ENCODE data around the gene NR5A2. TPM values are rescaled to one million over a fixed set of nuclear protein-coding genes. Genes with fewer than 3 reads are reported as not detected.

The NR5A2 gene
- total and polyA plus RNA-seq, 4 donors: 2.0 to 10.3 (median 4.1) TPM; not detected in 1

DNA sequence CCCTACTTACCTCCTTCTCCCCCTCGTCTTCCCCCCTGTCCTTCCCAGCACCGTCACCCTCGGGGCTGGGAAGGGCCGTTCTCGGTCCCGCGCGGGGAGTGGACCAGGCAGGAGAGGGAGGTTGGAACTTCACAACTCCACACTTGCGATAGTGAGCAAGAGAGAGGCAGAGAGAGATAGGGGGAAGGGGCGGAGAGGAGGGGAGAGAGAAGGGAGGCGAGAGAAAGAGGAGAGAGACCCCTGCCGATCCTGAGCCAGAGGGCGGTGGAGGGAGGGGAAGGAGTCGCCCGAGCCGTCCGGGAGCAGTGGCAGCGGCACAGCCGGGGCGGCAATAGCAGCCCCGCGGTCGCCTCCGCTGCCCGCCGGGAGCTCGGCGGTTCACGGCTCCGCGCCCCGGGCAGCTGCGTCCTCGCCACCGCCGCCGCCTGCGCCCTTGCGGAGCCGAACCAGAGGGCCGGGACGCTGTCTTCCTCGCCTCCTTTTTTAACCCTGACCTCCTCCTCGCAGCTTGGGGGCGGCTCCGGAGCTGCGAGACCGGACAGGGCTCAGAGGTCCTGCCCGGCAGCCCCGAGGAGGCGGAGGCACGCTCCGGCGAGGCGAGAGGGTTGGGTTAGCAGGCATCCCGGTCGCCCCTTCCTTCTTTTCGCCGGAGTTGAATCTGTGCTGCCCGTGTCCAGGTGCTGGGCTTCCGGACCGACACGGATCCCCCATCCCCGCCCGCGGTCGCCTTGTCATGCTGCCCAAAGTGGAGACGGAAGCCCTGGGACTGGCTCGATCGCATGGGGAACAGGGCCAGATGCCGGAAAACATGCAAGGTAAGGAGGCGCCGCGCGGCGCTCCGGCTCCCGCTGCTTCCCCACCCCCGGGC is 11.7 kb downstream of the NR5A2 start:
- intact Hi-C loops (cut with DNase I): no loop called here
- DNase-seq (peak in 1 of 2 donors; percentile 77), ATAC-seq (ENCODE audit: low FRiP score) (no peak)
- Histone ChIP-seq H3K36me3 (ENCODE audit: control insufficient read depth in 1 of 2, insufficient read depth in 2 of 2, low read length in 1 of 2) (no peaks in the 10 kb centered on the region), H3K4me3 (ENCODE audit: low read length in 2 of 2) (peak overlapping the region; percentile 6 to 25), H3K27me3 (ENCODE audit: control insufficient read depth in 1 of 2, insufficient read depth in 2 of 2, low read length in 1 of 2) (peaks cover 0 to 2% of the 10 kb centered on the region in 2 donors), H3K9me3 (ENCODE audit: control insufficient read depth, low read length) (no peaks in the 10 kb centered on the region), H3K27ac (ENCODE audit: low read depth in 1 of 2, low read length in 2 of 2) (no peak overlapping the region), H3K4me1 (ENCODE audit: control insufficient read depth in 1 of 2, insufficient read depth in 2 of 2, low read length in 2 of 2) (no peaks in the 10 kb centered on the region)
- 0 to 1% methylated on average over 53 to 79 of the region's 79 CpGs for WGBS, 2 donors

DNA sequence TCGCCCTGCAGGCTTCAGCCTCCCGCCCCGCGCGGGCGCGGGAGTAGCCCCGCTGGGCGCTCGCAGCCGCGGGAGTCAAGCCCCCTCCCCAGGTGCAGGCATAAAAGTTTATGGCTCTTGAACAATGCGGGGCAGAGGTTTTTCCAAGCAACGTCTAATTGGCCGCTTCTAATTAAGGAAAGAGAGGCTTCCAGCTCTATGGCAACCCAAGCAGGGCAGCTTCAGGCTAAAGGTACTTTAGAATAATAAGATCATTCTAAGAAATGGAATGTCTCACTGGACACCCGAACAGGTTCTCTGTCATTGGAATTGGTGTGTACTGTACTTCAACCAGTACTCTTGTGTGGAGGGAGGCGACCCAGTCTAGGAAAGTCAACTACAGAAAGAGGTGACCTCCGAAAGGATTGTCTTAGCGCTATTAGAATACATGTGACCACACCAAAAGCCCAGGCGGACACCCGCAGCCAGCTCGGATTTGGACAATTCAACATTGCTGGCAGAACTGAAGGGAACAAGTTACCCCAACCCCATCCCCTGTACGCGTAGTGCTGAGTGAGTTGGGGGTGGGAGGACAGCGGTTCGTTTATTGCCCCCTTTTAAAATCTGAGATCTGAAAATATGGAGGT is 12.5 kb downstream of the NR5A2 start:
- H3K4me1 ChIP-seq (ENCODE audit: control insufficient read depth in 1 of 2, insufficient read depth in 2 of 2, low read length in 2 of 2): no peaks in the 10 kb centered on the region
- peaks cover 0 to 2% of the 10 kb centered on the region in 2 donors for H3K27me3 ChIP-seq (ENCODE audit: control insufficient read depth in 1 of 2, insufficient read depth in 2 of 2, low read length in 1 of 2)
- ATAC-seq (ENCODE audit: low FRiP score) (no peak), DNase-seq (no peak)
- H3K4me3 ChIP-seq (ENCODE audit: low read length in 2 of 2): peak overlapping the region in 1 of 2 donors; percentile 25
- intact Hi-C loops (cut with DNase I): no loop called here
- no peak overlapping the region for H3K27ac ChIP-seq (ENCODE audit: low read depth in 1 of 2, low read length in 2 of 2)
- 2 to 4% methylated on average over 26 of the region's 26 CpGs for WGBS, 2 donors
- H3K9me3 ChIP-seq (ENCODE audit: control insufficient read depth, low read length): no peaks in the 10 kb centered on the region
- no peaks in the 10 kb centered on the region for H3K36me3 ChIP-seq (ENCODE audit: control insufficient read depth in 1 of 2, insufficient read depth in 2 of 2, low read length in 1 of 2)

- Histone ChIP-seq H3K27ac (ENCODE audit: low read depth in 1 of 2, low read length in 2 of 2) (no peak overlapping the region), H3K4me3 (ENCODE audit: low read length in 2 of 2) (no peak overlapping the region), H3K27me3 (ENCODE audit: control insufficient read depth in 1 of 2, insufficient read depth in 2 of 2, low read length in 1 of 2) (peaks cover 0 to 2% of the 10 kb centered on the region in 2 donors), H3K36me3 (ENCODE audit: control insufficient read depth in 1 of 2, insufficient read depth in 2 of 2, low read length in 1 of 2) (no peaks in the 10 kb centered on the region), H3K4me1 (ENCODE audit: control insufficient read depth in 1 of 2, insufficient read depth in 2 of 2, low read length in 2 of 2) (no peaks in the 10 kb centered on the region), H3K9me3 (ENCODE audit: control insufficient read depth, low read length) (no peaks in the 10 kb centered on the region)
- 3 to 6% methylated on average over 34 to 35 of the region's 35 CpGs for WGBS, 2 donors
- intact Hi-C loops (cut with DNase I): no loop called here
- ATAC-seq (ENCODE audit: low FRiP score) (no peak), DNase-seq (no peak)
These were observed 13.1 kb downstream of the NR5A2 start for GRCh38 chr1:200040481-200041138.

GRCh38 chr1:200041337-200042118 is 14.0 kb downstream of the NR5A2 start:
- no peak for ATAC-seq (ENCODE audit: low FRiP score)
- no peak overlapping the region for H3K27ac ChIP-seq (ENCODE audit: low read depth in 1 of 2, low read length in 2 of 2)
- intact Hi-C loops (cut with DNase I): no loop called here
- DNase-seq: no peak
- no peaks in the 10 kb centered on the region for H3K4me1 ChIP-seq (ENCODE audit: control insufficient read depth in 1 of 2, insufficient read depth in 2 of 2, low read length in 2 of 2)
- no peaks in the 10 kb centered on the region for H3K9me3 ChIP-seq (ENCODE audit: control insufficient read depth, low read length)
- WGBS, 2 donors: 17 to 20% methylated on average over 35 of the region's 35 CpGs
- H3K36me3 ChIP-seq (ENCODE audit: control insufficient read depth in 1 of 2, insufficient read depth in 2 of 2, low read length in 1 of 2): no peaks in the 10 kb centered on the region
- H3K27me3 ChIP-seq (ENCODE audit: control insufficient read depth in 1 of 2, insufficient read depth in 2 of 2, low read length in 1 of 2): peaks cover 0 to 2% of the 10 kb centered on the region in 2 donors
- H3K4me3 ChIP-seq (ENCODE audit: low read length in 2 of 2): no peak overlapping the region

DNA sequence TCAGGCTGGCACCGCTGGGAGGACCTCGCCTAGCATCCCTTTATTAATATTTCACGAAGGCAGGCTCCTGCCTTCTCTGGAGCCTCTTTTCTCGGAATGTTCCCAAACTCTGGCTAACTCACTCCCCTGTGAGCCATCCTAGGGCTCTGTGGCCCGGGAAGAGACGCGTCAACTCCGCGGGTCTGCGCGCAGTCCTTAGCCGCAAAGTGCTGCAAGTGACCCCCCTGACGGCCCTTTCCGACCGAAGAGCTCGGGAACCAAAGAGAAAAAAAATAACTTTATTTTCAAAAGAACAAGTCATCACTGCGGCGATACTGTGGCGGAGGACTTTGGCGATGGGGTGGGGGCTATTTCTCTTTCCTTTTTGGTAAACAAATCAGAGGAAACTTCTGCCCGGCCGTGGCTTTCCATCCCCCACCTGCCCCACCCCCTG is 14.6 kb downstream of the NR5A2 start:
- H3K36me3 ChIP-seq (ENCODE audit: control insufficient read depth in 1 of 2, insufficient read depth in 2 of 2, low read length in 1 of 2): no peaks in the 10 kb centered on the region
- H3K4me1 ChIP-seq (ENCODE audit: control insufficient read depth in 1 of 2, insufficient read depth in 2 of 2, low read length in 2 of 2): no peaks in the 10 kb centered on the region
- no peak overlapping the region for H3K27ac ChIP-seq (ENCODE audit: low read depth in 1 of 2, low read length in 2 of 2)
- no peak for ATAC-seq (ENCODE audit: low FRiP score)
- no peak for DNase-seq
- peaks cover 0 to 2% of the 10 kb centered on the region in 2 donors for H3K27me3 ChIP-seq (ENCODE audit: control insufficient read depth in 1 of 2, insufficient read depth in 2 of 2, low read length in 1 of 2)
- no peak overlapping the region for H3K4me3 ChIP-seq (ENCODE audit: low read length in 2 of 2)
- WGBS, 2 donors: 6 to 8% methylated on average over 22 of the region's 22 CpGs
- intact Hi-C loops (cut with DNase I): no loop called here
- H3K9me3 ChIP-seq (ENCODE audit: control insufficient read depth, low read length): no peaks in the 10 kb centered on the region

- DNase-seq (no peak), ATAC-seq (ENCODE audit: low FRiP score) (peak; percentile 50)
- Histone ChIP-seq H3K9me3 (ENCODE audit: control insufficient read depth, low read length) (no peaks in the 10 kb centered on the region), H3K36me3 (ENCODE audit: control insufficient read depth in 1 of 2, insufficient read depth in 2 of 2, low read length in 1 of 2) (no peaks in the 10 kb centered on the region), H3K4me3 (ENCODE audit: low read length in 2 of 2) (no peak overlapping the region), H3K27me3 (ENCODE audit: control insufficient read depth in 1 of 2, insufficient read depth in 2 of 2, low read length in 1 of 2) (peaks cover 0 to 2% of the 10 kb centered on the region in 2 donors), H3K4me1 (ENCODE audit: control insufficient read depth in 1 of 2, insufficient read depth in 2 of 2, low read length in 2 of 2) (no peaks in the 10 kb centered on the region), H3K27ac (ENCODE audit: low read depth in 1 of 2, low read length in 2 of 2) (no peak overlapping the region)
- intact Hi-C loops (cut with DNase I): no loop called here
- WGBS, 2 donors: 3 to 6% methylated on average over 48 of the region's 48 CpGs
These were observed 15.2 kb downstream of the NR5A2 start for GRCh38 chr1:200042552-200043335.

DNA sequence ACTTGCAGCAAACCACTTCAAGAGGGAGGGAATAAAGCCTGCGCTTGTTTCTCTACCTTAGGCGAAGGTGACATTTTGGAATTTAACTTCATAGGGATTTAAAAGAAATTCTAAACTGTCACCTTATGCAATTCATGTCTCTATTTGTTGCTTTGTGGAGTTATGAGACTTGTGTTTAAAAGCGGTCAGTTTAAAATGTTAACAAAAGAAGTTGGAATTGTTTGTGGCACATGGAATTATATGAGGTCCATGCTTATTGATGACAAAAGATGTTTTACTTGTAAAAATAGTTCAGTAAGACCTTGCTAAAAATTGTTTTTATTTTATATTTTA is 15.8 kb downstream of the NR5A2 start:
- no peaks in the 10 kb centered on the region for H3K36me3 ChIP-seq (ENCODE audit: control insufficient read depth in 1 of 2, insufficient read depth in 2 of 2, low read length in 1 of 2)
- ATAC-seq (ENCODE audit: low FRiP score) (no peak), DNase-seq (no peak)
- H3K4me3 ChIP-seq (ENCODE audit: low read length in 2 of 2): no peak overlapping the region
- no peak overlapping the region for H3K27ac ChIP-seq (ENCODE audit: low read depth in 1 of 2, low read length in 2 of 2)
- H3K9me3 ChIP-seq (ENCODE audit: control insufficient read depth, low read length): peaks cover under 1% of the 10 kb centered on the region
- intact Hi-C loops (cut with DNase I): no loop called here
- no peaks in the 10 kb centered on the region for H3K4me1 ChIP-seq (ENCODE audit: control insufficient read depth in 1 of 2, insufficient read depth in 2 of 2, low read length in 2 of 2)
- 24 to 25% methylated on average over 3 of the region's 3 CpGs for WGBS, 2 donors
- H3K27me3 ChIP-seq (ENCODE audit: control insufficient read depth in 1 of 2, insufficient read depth in 2 of 2, low read length in 1 of 2): peaks cover 0 to 4% of the 10 kb centered on the region in 2 donors

DNA sequence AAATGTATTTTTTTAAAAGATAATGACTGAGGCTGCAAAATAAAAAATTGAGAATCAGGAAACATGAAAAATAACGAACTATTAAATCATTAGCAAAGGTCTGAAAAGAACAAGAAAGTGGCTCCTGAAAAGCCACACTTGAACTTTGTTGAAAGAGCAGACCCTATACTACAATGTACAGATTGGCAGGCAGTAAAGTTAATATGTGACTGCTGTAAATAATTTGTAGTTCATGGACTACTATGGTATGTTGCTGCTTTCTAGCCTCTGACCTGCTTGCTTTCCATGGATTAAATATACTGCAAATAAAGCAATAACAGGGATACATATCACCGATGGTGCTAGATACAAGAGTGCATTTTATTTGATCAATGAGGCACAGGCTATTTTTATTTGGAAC is 18.6 kb downstream of the NR5A2 start:
- intact Hi-C loops (cut with DNase I): no loop called here
- no peaks in the 10 kb centered on the region for H3K4me1 ChIP-seq (ENCODE audit: control insufficient read depth in 1 of 2, insufficient read depth in 2 of 2, low read length in 2 of 2)
- H3K27ac ChIP-seq (ENCODE audit: low read depth in 1 of 2, low read length in 2 of 2): no peak overlapping the region
- peaks cover 3% of the 10 kb centered on the region for H3K9me3 ChIP-seq (ENCODE audit: control insufficient read depth, low read length)
- ATAC-seq (ENCODE audit: low FRiP score) (no peak), DNase-seq (no peak)
- H3K27me3 ChIP-seq (ENCODE audit: control insufficient read depth in 1 of 2, insufficient read depth in 2 of 2, low read length in 1 of 2): peaks cover 0 to 6% of the 10 kb centered on the region in 2 donors
- H3K36me3 ChIP-seq (ENCODE audit: control insufficient read depth in 1 of 2, insufficient read depth in 2 of 2, low read length in 1 of 2): no peaks in the 10 kb centered on the region
- no peak overlapping the region for H3K4me3 ChIP-seq (ENCODE audit: low read length in 2 of 2)
- 85 to 86% methylated on average over 2 of the region's 2 CpGs for WGBS, 2 donors

Data from aorta (tissue), 5 donors.